GM08714 (cell line): ENCODE data around the gene GTF2H3.

Source experiments
- H3K4me3 ChIP-seq: fragments of 200-500 bp; sonication (Bioruptor generic); 2 replicates; pipeline ENCODE4 v1.5.1; 2014; ENCODE audit warnings: mild to moderate bottlenecking, low read length, inconsistent platforms
- ZNF274 ChIP-seq: IDR thresholded peaks from 2 replicates; pipeline ENCODE4 v1.6.1; 2012; ENCODE audit warnings: mild to moderate bottlenecking, low read depth, low read length

Gene GTF2H3

GRCh38 chr12:123670882-123671728 lies 37.5 kb downstream of the GTF2H3 start, which contains the start of gene TCTN2:
TCTN2 (plus strand) TSS chr12:123671113; CDS start chr12:123671241, 128 bp downstream.
- H3K4me3 ChIP-seq: peak within 1 kb of the TSS; percentile 76
- TF ChIP-seq ZNF274: no peak

- H3K4me3 ChIP-seq: no peak overlapping the region
- no peak for TF ChIP-seq ZNF274
These were observed 38.2 kb downstream of the GTF2H3 start for GRCh38 chr12:123671876-123672275.

- no peak overlapping the region for H3K4me3 ChIP-seq
- TF ChIP-seq ZNF274: no peak
These were observed 41.8 kb downstream of the GTF2H3 start for GRCh38 chr12:123675436-123675835.

- TF ChIP-seq ZNF274: no peak
These were observed 43.1 kb downstream of the GTF2H3 start for GRCh38 chr12:123676616-123677320.

GRCh38 chr12:123678981-123679380 lies 45.4 kb downstream of the GTF2H3 start:
- no peak overlapping the region for H3K4me3 ChIP-seq
- no peak for TF ChIP-seq ZNF274

More at GRCh38 chr12:123676616-123677320, 43.1 kb downstream of the GTF2H3 start:
- no peak overlapping the region for H3K4me3 ChIP-seq

- TF ChIP-seq ZNF274: no peak
- no peak overlapping the region for H3K4me3 ChIP-seq
These were observed 48.0 kb downstream of the GTF2H3 start for GRCh38 chr12:123681605-123682004.

GRCh38 chr12:123683964-123684363 lies 50.3 kb downstream of the GTF2H3 start:
- no peak for TF ChIP-seq ZNF274

GRCh38 chr12:123686636-123687190 lies 53.1 kb downstream of the GTF2H3 start:
- no peak for TF ChIP-seq ZNF274
- no peak overlapping the region for H3K4me3 ChIP-seq

More at GRCh38 chr12:123683964-123684363, 50.3 kb downstream of the GTF2H3 start:
- no peak overlapping the region for H3K4me3 ChIP-seq

- H3K4me3 ChIP-seq: no peak overlapping the region
- TF ChIP-seq ZNF274: no peak
These were observed 56.7 kb downstream of the GTF2H3 start for GRCh38 chr12:123690191-123690840.

GRCh38 chr12:123696207-123696606 lies 62.6 kb downstream of the GTF2H3 start:
- TF ChIP-seq ZNF274: no peak
- H3K4me3 ChIP-seq: no peak overlapping the region

GRCh38 chr12:123696646-123697045 lies 63.0 kb downstream of the GTF2H3 start:
- no peak for TF ChIP-seq ZNF274
- H3K4me3 ChIP-seq: no peak overlapping the region

GRCh38 chr12:123705935-123706334 lies 72.3 kb downstream of the GTF2H3 start:
- no peak overlapping the region for H3K4me3 ChIP-seq
- TF ChIP-seq ZNF274: no peak

- no peak for TF ChIP-seq ZNF274
- no peak overlapping the region for H3K4me3 ChIP-seq
These were observed 73.8 kb downstream of the GTF2H3 start for GRCh38 chr12:123707466-123707865.
